ENCODE data around the gene DYNC1I1. TPM values are rescaled to one million over a fixed set of nuclear protein-coding genes. Genes with fewer than 3 reads are reported as not detected.

Gene DYNC1I1
- total and polyA plus RNA-seq, 2 of the 4 experiments (the other 2 are of a cell fraction): under 0.01 to 0.15 TPM

GRCh38 chr7:95999481-95999880 lies 227.1 kb downstream of the DYNC1I1 start:
- in situ Hi-C loops (cut with MboI; ENCODE audit: low sequenced_read_pairs) (no loop called here), dilution Hi-C loops (cut with HindIII; ENCODE audit: low sequenced_read_pairs, unreplicated experiment) (no loop called here), intact Hi-C loops (cut with micrococcal nuclease) (no loop called here)
- BruUV-seq (replicated peaks): no TSS peak
- no peak overlapping the region for H2BK120ac ChIP-seq (ENCODE audit: low read depth, low read length)
- H3K27me3 ChIP-seq (ENCODE audit: control insufficient read depth, insufficient read depth, low read length): no peaks in the 10 kb centered on the region
- no peak overlapping the region for H2BK15ac ChIP-seq (ENCODE audit: low read depth, low read length)
- H3K23ac ChIP-seq (ENCODE audit: low read depth, low read length): no peak overlapping the region
- no peaks in the 10 kb centered on the region for H3K79me1 ChIP-seq (ENCODE audit: low read depth in 1 of 2, low read length in 2 of 2)
- H3K36me3 ChIP-seq (ENCODE audit: control insufficient read depth, insufficient read depth, low read length): no peaks in the 10 kb centered on the region
- no peaks in the 10 kb centered on the region for H3K9me3 ChIP-seq (ENCODE audit: control insufficient read depth, insufficient read depth, low read length)
- H3K4ac ChIP-seq (ENCODE audit: low read depth, low read length): no peak overlapping the region
- no peak overlapping the region for H2BK20ac ChIP-seq (ENCODE audit: low read depth, low read length)
- H3K4me2 ChIP-seq (ENCODE audit: low read depth, low read length): no peak overlapping the region
- ChIA-PET POLR2A (ENCODE audit: unreplicated experiment) (no interaction called here), CTCF (interaction anchor here (0.9 kb wide), 1 partner anchor 13 kb away, joined by 3 read pairs; no protein-coding TSS in a partner anchor)
- no peak for DNase-seq
- no peak overlapping the region for H3K14ac ChIP-seq (replicated peaks; ENCODE audit: low read depth, low read length)
- H2AK5ac ChIP-seq (ENCODE audit: low read depth, low read length): no peak overlapping the region
- no peak for TF ChIP-seq MAFK (IDR thresholded peaks at IDR 0.05; ENCODE audit: low read depth, low read length)
- TF ChIP-seq RAD21 (IDR thresholded peaks at IDR 0.05; ENCODE audit: low read length): no peak
- TF ChIP-seq MAZ (IDR thresholded peaks at IDR 0.05; ENCODE audit: borderline replicate concordance, low read depth, low read length): no peak
- TF ChIP-seq CHD1 (IDR thresholded peaks at IDR 0.05; ENCODE audit: low read depth, low read length): no peak
- TF ChIP-seq NFE2L2 (IDR thresholded peaks at IDR 0.05; ENCODE audit: low read depth, low read length): no peak
- TF ChIP-seq, protein P1, sequence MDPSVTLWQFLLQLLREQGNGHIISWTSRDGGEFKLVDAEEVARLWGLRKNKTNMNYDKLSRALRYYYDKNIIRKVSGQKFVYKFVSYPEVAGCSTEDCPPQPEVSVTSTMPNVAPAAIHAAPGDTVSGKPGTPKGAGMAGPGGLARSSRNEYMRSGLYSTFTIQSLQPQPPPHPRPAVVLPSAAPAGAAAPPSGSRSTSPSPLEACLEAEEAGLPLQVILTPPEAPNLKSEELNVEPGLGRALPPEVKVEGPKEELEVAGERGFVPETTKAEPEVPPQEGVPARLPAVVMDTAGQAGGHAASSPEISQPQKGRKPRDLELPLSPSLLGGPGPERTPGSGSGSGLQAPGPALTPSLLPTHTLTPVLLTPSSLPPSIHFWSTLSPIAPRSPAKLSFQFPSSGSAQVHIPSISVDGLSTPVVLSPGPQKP (IDR thresholded peaks at IDR 0.05; ENCODE audit: borderline replicate concordance, low read depth, low read length): no peak
- TF ChIP-seq FOS (IDR thresholded peaks at IDR 0.05; ENCODE audit: low read depth, low read length): no peak
- TF ChIP-seq CEBPB (IDR thresholded peaks at IDR 0.05; ENCODE audit: low read depth, low read length): no peak
- TF ChIP-seq RCOR1 (IDR thresholded peaks at IDR 0.05; ENCODE audit: insufficient replicate concordance, low read length): no peak
- TF ChIP-seq USF2 (IDR thresholded peaks at IDR 0.05; ENCODE audit: low read depth, low read length): no peak
- TF ChIP-seq, protein P2, sequence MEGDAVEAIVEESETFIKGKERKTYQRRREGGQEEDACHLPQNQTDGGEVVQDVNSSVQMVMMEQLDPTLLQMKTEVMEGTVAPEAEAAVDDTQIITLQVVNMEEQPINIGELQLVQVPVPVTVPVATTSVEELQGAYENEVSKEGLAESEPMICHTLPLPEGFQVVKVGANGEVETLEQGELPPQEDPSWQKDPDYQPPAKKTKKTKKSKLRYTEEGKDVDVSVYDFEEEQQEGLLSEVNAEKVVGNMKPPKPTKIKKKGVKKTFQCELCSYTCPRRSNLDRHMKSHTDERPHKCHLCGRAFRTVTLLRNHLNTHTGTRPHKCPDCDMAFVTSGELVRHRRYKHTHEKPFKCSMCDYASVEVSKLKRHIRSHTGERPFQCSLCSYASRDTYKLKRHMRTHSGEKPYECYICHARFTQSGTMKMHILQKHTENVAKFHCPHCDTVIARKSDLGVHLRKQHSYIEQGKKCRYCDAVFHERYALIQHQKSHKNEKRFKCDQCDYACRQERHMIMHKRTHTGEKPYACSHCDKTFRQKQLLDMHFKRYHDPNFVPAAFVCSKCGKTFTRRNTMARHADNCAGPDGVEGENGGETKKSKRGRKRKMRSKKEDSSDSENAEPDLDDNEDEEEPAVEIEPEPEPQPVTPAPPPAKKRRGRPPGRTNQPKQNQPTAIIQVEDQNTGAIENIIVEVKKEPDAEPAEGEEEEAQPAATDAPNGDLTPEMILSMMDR (conservative IDR thresholded peaks at IDR 0.05; ENCODE audit: low read depth, low read length): no peak
- TF ChIP-seq RFX5 (IDR thresholded peaks at IDR 0.05; ENCODE audit: low read depth, low read length): no peak
- no peak for TF ChIP-seq MXI1 (IDR thresholded peaks at IDR 0.05; ENCODE audit: borderline replicate concordance, low read depth, low read length)
- TF ChIP-seq POLR2A (IDR thresholded peaks at IDR 0.05; ENCODE audit: low read depth, low read length): no peak
- no peak for TF ChIP-seq SMC3 (IDR thresholded peaks at IDR 0.05; ENCODE audit: low read depth, low read length)
- no peak for TF ChIP-seq BHLHE40 (IDR thresholded peaks at IDR 0.05; ENCODE audit: low read depth, low read length)
- no peak overlapping the region for H4K91ac ChIP-seq (ENCODE audit: insufficient read depth, low read depth, low read length)
- H2BK5ac ChIP-seq (ENCODE audit: low read depth, low read length, poor library complexity, severe bottlenecking): no peak overlapping the region
- WGBS, 2 experiments (ENCODE audit: extremely low coverage in 2 of 2, insufficient read length in 1 of 2): no CpG with 5 or more reads among the region's 6 CpGs
- H4K8ac ChIP-seq (ENCODE audit: low read depth in 2 of 2, low read length in 2 of 2): no peak overlapping the region
- no peak overlapping the region for H2AK9ac ChIP-seq (replicated peaks; ENCODE audit: low read depth, low read length, poor library complexity)
- no peak overlapping the region for H4K5ac ChIP-seq (ENCODE audit: low read depth, low read length)
- no peaks in the 10 kb centered on the region for H3K9me1 ChIP-seq (ENCODE audit: insufficient read depth, low read length)
- H3K18ac ChIP-seq (ENCODE audit: low read depth, low read length): no peak overlapping the region
- ATAC-seq (ENCODE audit: low read depth): no peak
- no peak overlapping the region for H2AFZ ChIP-seq (replicated peaks; ENCODE audit: low read length, poor library complexity)
- H3K56ac ChIP-seq (ENCODE audit: extremely low read depth, insufficient read depth, low read length): no peak overlapping the region
- no peak overlapping the region for H3K4me3 ChIP-seq (ENCODE audit: insufficient read depth, low read depth, low read length)
- no peak overlapping the region for H3K27ac ChIP-seq (ENCODE audit: insufficient read depth, low read length)
- no peak overlapping the region for H3K9ac ChIP-seq (ENCODE audit: low read depth, low read length)
- H4K20me1 ChIP-seq (ENCODE audit: insufficient read depth, low read length): no peaks in the 10 kb centered on the region
- no peaks in the 10 kb centered on the region for H3K4me1 ChIP-seq (ENCODE audit: control insufficient read depth, insufficient read depth, low read length)
